K562 (cell line): ENCODE measurements around the gene JSRP1. TPM values are rescaled to one million over a fixed set of nuclear protein-coding genes. Genes with fewer than 3 reads are reported as not detected.
A peak's percentile ranks its signal among the peaks of the same experiment; 100 is the strongest.

ENCODE experiments used
- ATAC-seq: fragments of 200-7000 bp; cut with Tn5 transposase; 3 replicates; pipeline ENCODE4 v1.9.1; 2020; ENCODE audit warnings: moderate library complexity
- BruUV-seq: library from RNA; stranded (reverse); fragments of 400-500 nt; replicated peaks from 2 replicates; lab custom pipeline; 2021; lab: Mats Ljungman, UMichigan
- CTCF ChIA-PET: fragments of 300-600 bp; formaldehyde crosslinking; extraction: SDS; loops from one replicate; lab custom pipeline; 2021; ENCODE audit warnings: low intra/inter-chr PET ratio; lab: Yijun Ruan, JAX
- POLR2A ChIA-PET: fragments of 300-600, 350-650 bp; sonication (Branson Sonifier 250); formaldehyde crosslinking; extraction: SDS; loops from one replicate; lab custom pipeline; 2021; ENCODE audit warnings: antibody characterized with exemption, inconsistent platforms; lab: Yijun Ruan, JAX
- DNase-seq, 4 experiments: peaks; one replicate each; pipeline versions ENCODE4 v3.0.0 to v3.0.0-alpha.2; 2011 to 2018; ENCODE audit warnings: low spot score in 3 of 4, mixed read lengths in 3 of 4; ENCODE audit errors: extremely low read depth in 1 of 4
- FAIRE-seq: peaks from 2 replicates; lab custom pipeline; 2011; peaks lifted over from hg19 to GRCh38; lab: Jason Lieb, UNC
- H2AFZ ChIP-seq: 2 replicates; pipeline ENCODE4 v1.6.0; 2011; ENCODE audit warnings: low read depth, low read length, control low read depth, inconsistent platforms
- H3K27ac ChIP-seq: fragments of 200-600 bp; 3 replicates; pipeline ENCODE4 v1.8.0; 2011; ENCODE audit warnings: low read depth, mild to moderate bottlenecking, control low read depth, inconsistent platforms, low read length, moderate library complexity, mixed read lengths; ENCODE audit errors: extremely low read depth
- H3K27me3 ChIP-seq, 2 experiments: fragments of 300-600 bp in 1 of 2; 2 replicates in 1 of 2; 3 replicates in 1 of 2; pipeline versions ENCODE4 v1.6.0 to v1.8.0; 2011; ENCODE audit warnings: inconsistent platforms in 2 of 2, low read length in 2 of 2, mild to moderate bottlenecking in 1 of 2, mixed read lengths in 1 of 2, moderate library complexity in 1 of 2; ENCODE audit not compliant: control insufficient read depth in 2 of 2, insufficient read depth in 2 of 2
- H3K36me3 ChIP-seq: fragments of 300-600 bp; 3 replicates; pipeline ENCODE4 v1.8.0; 2011; ENCODE audit warnings: mild to moderate bottlenecking, low read length, inconsistent platforms; ENCODE audit not compliant: control insufficient read depth, insufficient read depth
- H3K4me1 ChIP-seq, 2 experiments: fragments of 200-600 bp in 1 of 2; replicated peaks in 1 of 2; 2 replicates in 1 of 2; 3 replicates in 1 of 2; pipeline versions ENCODE4 v1.5.1 to v1.8.0; 2011; ENCODE audit warnings: inconsistent platforms in 2 of 2, low read length in 2 of 2, mild to moderate bottlenecking in 1 of 2, mixed read lengths in 1 of 2, moderate library complexity in 1 of 2; ENCODE audit not compliant: control insufficient read depth in 2 of 2, insufficient read depth in 2 of 2
- H3K4me2 ChIP-seq: 2 replicates; pipeline ENCODE4 v1.6.1; 2011; ENCODE audit warnings: low read length, control low read depth, inconsistent platforms, mixed read lengths; ENCODE audit not compliant: insufficient read depth
- H3K4me3 ChIP-seq: fragments of 200-600 bp; sonication (generic), shearing (Covaris generic); 2 replicates; pipeline ENCODE4 v1.5.1; 2016; ENCODE audit warnings: control low read depth, inconsistent platforms
- H3K79me2 ChIP-seq: fragments of 200-600 bp; 3 replicates; pipeline ENCODE4 v1.8.0; 2011; ENCODE audit warnings: low read length, inconsistent platforms; ENCODE audit not compliant: control insufficient read depth, insufficient read depth
- H3K9ac ChIP-seq, 2 experiments: 2 replicates each; pipeline versions ENCODE4 v1.6.0 to v1.6.1; 2011; ENCODE audit warnings: low read depth in 2 of 2, low read length in 2 of 2, control low read depth in 1 of 2, inconsistent platforms in 1 of 2, mild to moderate bottlenecking in 1 of 2, mixed read lengths in 1 of 2; ENCODE audit not compliant: insufficient read depth in 1 of 2
- H3K9me1 ChIP-seq: one replicate; pipeline ENCODE4 v1.6.0; 2011; ENCODE audit warnings: inconsistent platforms, mild to moderate bottlenecking, low read length, moderate library complexity; ENCODE audit not compliant: control insufficient read depth, insufficient read depth
- H3K9me3 ChIP-seq: replicated peaks from 2 replicates; pipeline ENCODE4 v1.5.1; 2011; ENCODE audit warnings: low read depth, low read length, inconsistent platforms; ENCODE audit not compliant: control insufficient read depth, insufficient read depth
- H4K20me1 ChIP-seq: replicated peaks from 2 replicates; pipeline ENCODE4 v1.6.1; 2011; ENCODE audit warnings: low read length, inconsistent platforms, mixed read lengths; ENCODE audit not compliant: control insufficient read depth, insufficient read depth
- KHSRP ChIP-seq: fragments of 450-650 bp; IDR thresholded peaks from 2 replicates; pipeline ENCODE4 v1.6.1; 2017
- MCM5 ChIP-seq: fragments of 450-650 bp; IDR thresholded peaks from 2 replicates; pipeline ENCODE4 v1.6.1; 2016; ENCODE audit warnings: low read depth
- NFXL1 ChIP-seq: fragments of 450-650 bp; formaldehyde crosslinking; IDR thresholded peaks from 2 replicates; pipeline ENCODE4 v1.4.0; 2021; ENCODE audit warnings: mild to moderate bottlenecking
- POLR2G ChIP-seq: fragments of 200-400 bp; formaldehyde crosslinking; IDR thresholded peaks from 2 replicates; pipeline ENCODE4 v1.6.1; 2017; ENCODE audit warnings: low read depth, mild to moderate bottlenecking, antibody characterized with exemption, low read length, moderate library complexity
- RBFOX2 ChIP-seq: fragments of 200-400 bp; formaldehyde crosslinking; IDR thresholded peaks from 2 replicates; pipeline ENCODE4 v1.6.1; 2017; ENCODE audit warnings: low read depth, mild to moderate bottlenecking, low read length, moderate library complexity
- RBM22 ChIP-seq: fragments of 200-400 bp; formaldehyde crosslinking; IDR thresholded peaks from 2 replicates; pipeline ENCODE4 v1.6.1; 2018; ENCODE audit warnings: low read length, low read depth; ENCODE audit not compliant: poor library complexity, severe bottlenecking
- ZBTB33 ChIP-seq: sonication (generic); formaldehyde crosslinking; IDR thresholded peaks from 2 replicates; pipeline ENCODE4 v1.8.1; 2023; ENCODE audit warnings: mild to moderate bottlenecking, missing genetic modification reagents
- ZNF165 ChIP-seq: fragments of 250-450 bp; sonication (Bioruptor Pico); IDR thresholded peaks from 2 replicates; pipeline ENCODE4 v1.4.0; 2020; ENCODE audit warnings: borderline replicate concordance
- ZNF778 ChIP-seq: fragments of 450-650 bp; formaldehyde crosslinking; IDR thresholded peaks from 2 replicates; pipeline ENCODE4 v1.4.0; 2020; ENCODE audit warnings: mild to moderate bottlenecking, moderate library complexity
- WGBS: fragments of 100-300 bp; shearing (Covaris generic); methylation state at CpG from one replicate; pipeline ENCODE4 v1.1.6; 2016; ENCODE audit warnings: low coverage, mixed read lengths; ENCODE audit not compliant: insufficient coverage; ENCODE audit errors: missing lambda C conversion rate; 5-methylcytosine and 5-hydroxymethylcytosine counted together
- in situ Hi-C: fragments of 300-500 bp; cut with MboI; formaldehyde crosslinking; loops from 4 replicates; pipeline ENCODE4 v1.15.0; 2018; ENCODE audit warnings: inconsistent platforms, mixed read lengths
- intact Hi-C: fragments of 100-400 bp; cut with micrococcal nuclease; formaldehyde crosslinking; loops from 2 replicates; pipeline ENCODE4 v1.14.2; 2022
- polyA plus RNA-seq, 8 experiments: library from polyadenylated mRNA; depleted of rRNA in 4 of 8; stranded (reverse) in 5 of 8; unstranded in 3 of 8; fragments of >200 nt; fragmentation: Nextera tagmentation in 2 of 8; fragmentation: Illumina TruSeq in 1 of 8; extraction: Ambion mirVana in 2 of 8; extraction: Trizol in 1 of 8; gene quantifications; 2 replicates each; pipeline versions ENCODE4 v1.2.1 to v1.2.3, GENCODE V29; 2011 to 2014; ENCODE audit warnings: inconsistent platforms in 1 of 8, missing spikeins in 1 of 8
- total RNA-seq, 7 experiments: library from RNA; depleted of rRNA in 6 of 7; stranded (reverse); fragments of >200 nt in 6 of 7; fragmentation: Illumina TruSeq in 2 of 7; extraction: Trizol in 2 of 7; gene quantifications; 2 replicates each; pipeline versions ENCODE4 v1.2.1 to v1.2.3, GENCODE V29; 2011 to 2021; ENCODE audit warnings: low replicate concordance in 1 of 7

Gene JSRP1
- total and polyA plus RNA-seq, 9 of the 15 experiments (the other 6 are each of a cell fraction or from before 2014, with no cell fraction given) = 0.08 to 1.2 (median 0.51) TPM; not detected in 4

GRCh38 chr19:2245273-2245672 lies 10.9 kb downstream of the JSRP1 start:
- CTCF ChIA-PET = no interaction called here
- no TSS peak for BruUV-seq
- no peak for TF ChIP-seq KHSRP
- peak; percentile 57; the same call in 1 of the 2 replicates for TF ChIP-seq POLR2G
- TF ChIP-seq MCM5 = no peak
- TF ChIP-seq ZNF778 = no peak
- peak; percentile 27 for TF ChIP-seq RBM22

DNA sequence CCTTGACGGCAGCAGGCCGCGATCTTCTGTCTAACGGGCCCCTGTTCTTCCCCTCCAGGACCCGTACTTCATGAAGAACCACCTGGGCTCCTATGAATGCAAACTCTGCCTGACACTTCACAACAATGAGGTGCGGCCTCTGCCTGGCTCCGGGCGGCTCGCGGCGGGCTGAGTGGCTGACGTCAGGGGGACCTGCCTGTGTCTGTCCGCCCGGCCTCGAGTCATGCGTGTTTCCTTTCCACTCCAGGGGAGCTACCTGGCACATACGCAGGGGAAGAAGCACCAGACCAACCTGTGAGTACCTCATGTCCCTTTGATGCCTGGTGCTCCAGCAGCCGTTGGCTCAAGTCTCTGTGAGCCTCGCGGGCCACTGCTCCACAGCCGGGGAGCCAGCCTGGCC lies 11.7 kb downstream of the JSRP1 start:
- BruUV-seq = no TSS peak
- Histone ChIP-seq H2AFZ (no peak overlapping the region), H3K36me3 (peaks cover 95% of the 10 kb centered on the region; the same call in 2 of the 3 replicates), H3K27me3 (no peaks in the 10 kb centered on the region), H3K4me1 (peaks cover 16 to 78% of the 10 kb centered on the region in 2 experiments), H3K79me2 (peaks cover 48% of the 10 kb centered on the region), H3K9me3 (no peaks in the 10 kb centered on the region), H3K9ac (no peak overlapping the region), H3K4me2 (no peak overlapping the region), H3K4me3 (no peak overlapping the region), H3K9me1 (peaks cover 19% of the 10 kb centered on the region), H3K27ac (no peak overlapping the region), H4K20me1 (peaks cover 41% of the 10 kb centered on the region)
- intact Hi-C loops = no loop called here
- ChIA-PET POLR2A (no interaction called here), CTCF (no interaction called here)
- in situ Hi-C loops = no loop called here
- no peak for DNase-seq
- FAIRE-seq = no peak
- 94% methylated on average over 11 of the region's 21 CpGs for WGBS
- no peak for ATAC-seq
- TF ChIP-seq NFXL1 (CRISPR knock-in tag) (no peak), ZBTB33 (CRISPR knock-in tag) (0 out of 2 replicates have a peak, but pooled peaks have one; percentile 27), ZNF165 (CRISPR knock-in tag) (no peak), RBFOX2 (0 out of 2 replicates have a peak, but pooled peaks have one; percentile 1)

More at GRCh38 chr19:2245273-2245672, 10.9 kb downstream of the JSRP1 start:
- peaks cover 33% of the 10 kb centered on the region for H4K20me1 ChIP-seq
- no peak overlapping the region for H3K4me2 ChIP-seq
- DNase-seq (no peak), FAIRE-seq (no peak), ATAC-seq (no peak)
- no peak overlapping the region for H3K4me3 ChIP-seq
- peaks cover 13% of the 10 kb centered on the region for H3K9me1 ChIP-seq
- intact Hi-C loops = no loop called here
- no peaks in the 10 kb centered on the region for H3K9me3 ChIP-seq
- H3K27ac ChIP-seq = no peak overlapping the region
- no peak overlapping the region for H2AFZ ChIP-seq
- no peaks in the 10 kb centered on the region for H3K27me3 ChIP-seq
- H3K36me3 ChIP-seq = peaks cover 92% of the 10 kb centered on the region; the same call in 2 of the 3 replicates
- in situ Hi-C loops = no loop called here
- H3K4me1 ChIP-seq = peaks cover 12 to 81% of the 10 kb centered on the region in 2 experiments
- 100% methylated on average over 4 of the region's 15 CpGs for WGBS
- POLR2A ChIA-PET = interaction anchor here (1.0 to 1.9 kb wide), 4 partner anchors 9 to 21 kb away, joined by 3 to 7 read pairs (median 5); no protein-coding TSS in a partner anchor
- peak overlapping the region in 1 of 2 experiments; percentile 57; a peak in 2 of 4 replicates for H3K9ac ChIP-seq
- H3K79me2 ChIP-seq = peaks cover 40% of the 10 kb centered on the region
